ENCODE results near the gene MPO. TPM values are rescaled to one million over a fixed set of nuclear protein-coding genes. Genes with fewer than 3 reads are reported as not detected.

The MPO gene
- total RNA-seq, 1 donor from 2014 or later, result 0.05 TPM

- H3K4me3 ChIP-seq, result no peak overlapping the region
- peaks cover 18% of the 10 kb centered on the region for H3K4me1 ChIP-seq
- TF ChIP-seq CTCF (IDR thresholded peaks at IDR 0.05; ENCODE audit: borderline replicate concordance), result no peak
- intact Hi-C loops (cut with micrococcal nuclease), result no loop called here
- H3K9me3 ChIP-seq (replicated peaks), result no peaks in the 10 kb centered on the region
- no peak overlapping the region for H3K27ac ChIP-seq (replicated peaks)
- DNase-seq, result no peak
- peaks cover 86% of the 10 kb centered on the region for H3K27me3 ChIP-seq (ENCODE audit: low read depth)
- H3K36me3 ChIP-seq, result no peaks in the 10 kb centered on the region
Measured at GRCh38 chr17:58327363-58328194, 46.8 kb upstream of the MPO start.

DNA sequence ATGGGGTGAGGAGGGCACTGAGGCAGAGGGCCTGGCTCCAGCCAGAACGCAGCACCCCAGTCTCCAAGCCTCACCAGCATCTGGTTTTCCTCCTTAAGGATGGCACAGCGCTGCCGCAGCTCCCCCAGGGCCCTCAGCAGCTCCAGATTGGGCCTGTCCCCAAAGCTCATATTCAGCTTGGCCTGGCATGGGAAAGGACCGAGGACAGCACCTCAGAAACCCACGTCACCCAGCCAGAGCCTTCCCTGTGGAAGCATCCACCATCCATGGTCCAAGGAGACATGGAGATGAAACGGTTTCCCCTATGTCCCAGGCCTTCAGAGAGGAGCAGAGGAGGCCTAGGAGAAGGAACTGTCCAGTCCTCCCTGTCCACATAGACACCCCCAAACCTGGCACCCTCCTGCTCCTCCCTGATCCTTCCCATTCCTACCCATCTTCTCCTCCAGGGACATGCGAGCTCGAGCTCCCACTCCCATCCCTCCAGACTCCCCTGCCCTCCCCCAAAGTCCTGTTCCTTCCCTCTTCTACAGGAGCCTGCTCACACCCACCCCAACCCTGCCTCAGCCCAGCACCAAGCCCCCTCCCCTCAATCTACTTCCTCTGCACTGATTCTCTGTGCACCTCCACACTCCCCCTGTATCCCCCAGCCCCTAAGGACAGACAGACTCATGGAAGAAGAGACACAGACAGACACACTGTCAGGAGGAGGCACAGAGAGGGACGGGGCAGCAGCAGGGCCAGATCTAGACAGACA, 46.1 kb upstream of the MPO start:
- intact Hi-C loops (cut with micrococcal nuclease), result no loop called here
- DNase-seq, result no peak
- no peak for TF ChIP-seq CTCF (IDR thresholded peaks at IDR 0.05; ENCODE audit: borderline replicate concordance)

DNA sequence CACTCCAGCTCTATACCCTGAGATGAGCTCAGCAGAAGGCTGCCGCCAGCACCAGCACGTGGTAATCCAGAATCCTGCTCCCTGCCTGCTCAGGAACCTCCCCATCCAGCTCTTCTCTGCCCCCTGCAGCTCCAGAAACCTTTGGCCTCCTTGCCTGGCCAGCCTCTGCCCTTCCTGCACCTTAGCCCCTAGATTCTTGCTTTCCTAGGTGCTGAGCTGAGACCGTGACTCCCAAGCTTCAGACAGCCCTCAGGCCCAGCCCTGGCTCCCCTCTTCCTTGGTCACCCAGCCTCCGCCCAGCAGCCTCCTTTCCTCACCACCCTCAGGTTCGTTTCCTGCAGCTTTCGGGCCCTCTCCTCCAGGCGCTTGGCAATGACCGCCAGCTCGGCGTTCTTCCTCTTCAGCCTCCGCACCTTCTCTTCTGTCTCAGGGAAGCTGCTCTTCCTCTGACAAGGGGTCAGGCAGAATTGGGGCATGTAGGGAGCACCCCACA, 45.3 kb upstream of the MPO start:
- Histone ChIP-seq H3K27ac (replicated peaks) (no peak overlapping the region), H3K9me3 (replicated peaks) (no peaks in the 10 kb centered on the region), H3K36me3 (no peaks in the 10 kb centered on the region), H3K4me3 (no peak overlapping the region), H3K27me3 (ENCODE audit: low read depth) (peaks cover 73% of the 10 kb centered on the region), H3K4me1 (peaks cover 18% of the 10 kb centered on the region)
- no peak for TF ChIP-seq CTCF (IDR thresholded peaks at IDR 0.05; ENCODE audit: borderline replicate concordance)
- DNase-seq, result no peak
- intact Hi-C loops (cut with micrococcal nuclease), result no loop called here

More for the DNA sequence above, 46.1 kb upstream of the MPO start:
- Histone ChIP-seq H3K27me3 (ENCODE audit: low read depth) (peaks cover 78% of the 10 kb centered on the region), H3K9me3 (replicated peaks) (no peaks in the 10 kb centered on the region), H3K4me3 (no peak overlapping the region), H3K36me3 (no peaks in the 10 kb centered on the region), H3K4me1 (peaks cover 18% of the 10 kb centered on the region), H3K27ac (replicated peaks) (no peak overlapping the region)

DNA sequence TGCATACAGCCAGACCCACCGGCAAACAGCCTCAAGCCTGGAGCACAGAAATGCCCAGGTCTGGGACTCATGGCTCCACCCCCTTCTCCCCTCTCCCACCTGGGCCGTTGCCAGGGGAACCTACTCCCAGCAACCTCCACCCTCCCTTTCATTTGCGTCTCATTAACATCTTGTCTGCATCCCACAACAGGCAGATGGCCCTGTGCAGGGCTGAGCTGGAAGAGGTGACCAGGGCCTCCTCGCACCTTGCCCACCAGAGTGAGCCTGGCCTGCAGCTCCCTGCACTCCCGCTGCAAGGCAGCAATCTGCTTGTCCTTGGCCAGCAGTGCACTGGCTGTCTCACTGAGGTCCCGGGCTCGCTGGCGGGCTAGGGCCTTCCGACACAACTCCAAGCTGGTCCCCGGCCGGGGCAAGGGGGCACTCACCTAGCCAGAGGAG, 44.6 kb upstream of the MPO start:
- Histone ChIP-seq H3K27ac (replicated peaks) (no peak overlapping the region), H3K4me3 (peak overlapping the region; percentile 74), H3K9me3 (replicated peaks) (no peaks in the 10 kb centered on the region), H3K36me3 (no peaks in the 10 kb centered on the region), H3K4me1 (peaks cover 18% of the 10 kb centered on the region), H3K27me3 (ENCODE audit: low read depth) (peaks cover 66% of the 10 kb centered on the region)
- no peak for DNase-seq
- TF ChIP-seq CTCF (IDR thresholded peaks at IDR 0.05; ENCODE audit: borderline replicate concordance), result no peak
- intact Hi-C loops (cut with micrococcal nuclease), result no loop called here

GRCh38 chr17:58324409-58325288, 43.9 kb upstream of the MPO start:
- Histone ChIP-seq H3K27ac (replicated peaks) (peak overlapping the region; percentile 72), H3K36me3 (no peaks in the 10 kb centered on the region), H3K9me3 (replicated peaks) (no peaks in the 10 kb centered on the region), H3K27me3 (ENCODE audit: low read depth) (peaks cover 59% of the 10 kb centered on the region), H3K4me3 (peak overlapping the region; percentile 74), H3K4me1 (peaks cover 18% of the 10 kb centered on the region)
- DNase-seq, result no peak
- intact Hi-C loops (cut with micrococcal nuclease), result no loop called here
- TF ChIP-seq CTCF (IDR thresholded peaks at IDR 0.05; ENCODE audit: borderline replicate concordance), result no peak
